ENCODE results near the gene RPL39L.

DNA sequence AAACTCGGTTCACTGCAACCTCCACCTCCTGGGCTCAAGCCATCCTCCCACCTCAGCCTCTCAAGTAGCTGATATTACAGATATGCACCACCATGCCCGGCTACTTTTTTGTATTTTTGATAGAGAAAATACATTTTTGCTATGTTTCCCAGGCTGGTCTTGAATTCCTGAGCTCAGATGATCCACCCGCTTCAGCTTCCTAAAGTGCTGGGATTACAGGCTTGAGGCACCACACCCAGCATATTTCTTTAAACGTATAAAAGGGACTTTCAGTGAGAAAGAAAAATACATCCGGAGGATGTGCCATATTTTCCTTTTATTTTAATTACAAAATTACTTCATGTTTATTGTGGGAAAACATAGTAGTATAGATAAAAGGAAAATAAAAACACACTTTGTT is 55.2 kb downstream of the RPL39L start:
- TF ChIP-seq, protein P1, sequence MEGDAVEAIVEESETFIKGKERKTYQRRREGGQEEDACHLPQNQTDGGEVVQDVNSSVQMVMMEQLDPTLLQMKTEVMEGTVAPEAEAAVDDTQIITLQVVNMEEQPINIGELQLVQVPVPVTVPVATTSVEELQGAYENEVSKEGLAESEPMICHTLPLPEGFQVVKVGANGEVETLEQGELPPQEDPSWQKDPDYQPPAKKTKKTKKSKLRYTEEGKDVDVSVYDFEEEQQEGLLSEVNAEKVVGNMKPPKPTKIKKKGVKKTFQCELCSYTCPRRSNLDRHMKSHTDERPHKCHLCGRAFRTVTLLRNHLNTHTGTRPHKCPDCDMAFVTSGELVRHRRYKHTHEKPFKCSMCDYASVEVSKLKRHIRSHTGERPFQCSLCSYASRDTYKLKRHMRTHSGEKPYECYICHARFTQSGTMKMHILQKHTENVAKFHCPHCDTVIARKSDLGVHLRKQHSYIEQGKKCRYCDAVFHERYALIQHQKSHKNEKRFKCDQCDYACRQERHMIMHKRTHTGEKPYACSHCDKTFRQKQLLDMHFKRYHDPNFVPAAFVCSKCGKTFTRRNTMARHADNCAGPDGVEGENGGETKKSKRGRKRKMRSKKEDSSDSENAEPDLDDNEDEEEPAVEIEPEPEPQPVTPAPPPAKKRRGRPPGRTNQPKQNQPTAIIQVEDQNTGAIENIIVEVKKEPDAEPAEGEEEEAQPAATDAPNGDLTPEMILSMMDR (IDR thresholded peaks at IDR 0.05; ENCODE audit: low read depth, low read length, poor library complexity, severe bottlenecking): no peak
- no peak for TF ChIP-seq EZH2phosphoT487 (IDR thresholded peaks at IDR 0.05; ENCODE audit: borderline replicate concordance, low read length)

Data from DOHH2 (cell line).